GM12891 (cell line): Measurements from ENCODE around the gene CLIP1.

ENCODE experiments used
- POLR2A ChIP-seq: IDR thresholded peaks from 2 replicates; pipeline ENCODE4 v1.6.1; 2011; ENCODE audit warnings: low read depth, low read length, control low read depth
- POLR2AphosphoS5 ChIP-seq: IDR thresholded peaks from 2 replicates; pipeline ENCODE4 v1.6.1; 2011; ENCODE audit warnings: low read depth, low read length, control low read depth
- SPI1 ChIP-seq: IDR thresholded peaks from 2 replicates; pipeline ENCODE4 v1.6.1; 2011; ENCODE audit warnings: low read depth, low read length, control low read depth
- TAF1 ChIP-seq: IDR thresholded peaks from 2 replicates; pipeline ENCODE4 v1.6.1; 2011; ENCODE audit warnings: low read depth, low read length, control low read depth

- TF ChIP-seq TAF1 (no peak), POLR2AphosphoS5 (no peak), POLR2A (no peak), SPI1 (no peak)
Measured at GRCh38 chr12:122282061-122282460, 140.4 kb downstream of the CLIP1 start.
